RCC 7860 (cell line): Measurements from ENCODE around the gene KIF5A.

Experiments
- DNase-seq: peaks from one replicate; pipeline ENCODE4 v3.0.0-alpha.2; 2015; ENCODE audit warnings: low spot score
- FAIRE-seq: peaks from 2 replicates; lab custom pipeline; 2012; peaks lifted over from hg19 to GRCh38; lab: Jason Lieb, UNC

KIF5A gene

GRCh38 chr12:57604454-57604991 is 54.7 kb downstream of the KIF5A start, which contains the start of gene DTX3:
TSS of gene DTX3 (plus strand) at chr12:57604824. CDS start at chr12:57606518, 1,694 bp downstream.
- no peak for DNase-seq
- no peak for FAIRE-seq

GRCh38 chr12:57604992-57605810 is 55.4 kb downstream of the KIF5A start:
- FAIRE-seq = no peak
- DNase-seq = no peak

- FAIRE-seq (no peak), DNase-seq (no peak)
Measured at GRCh38 chr12:57605811-57606311, 56.0 kb downstream of the KIF5A start.

- FAIRE-seq = no peak
Measured at GRCh38 chr12:57606399-57606798, 56.6 kb downstream of the KIF5A start.

GRCh38 chr12:57606821-57607220 is 57.0 kb downstream of the KIF5A start:
- FAIRE-seq (no peak), DNase-seq (no peak)

More at GRCh38 chr12:57606399-57606798, 56.6 kb downstream of the KIF5A start:
- DNase-seq = no peak

GRCh38 chr12:57607958-57608663 is 58.3 kb downstream of the KIF5A start:
- DNase-seq = no peak
- FAIRE-seq = no peak

- FAIRE-seq = no peak
- no peak for DNase-seq
Measured at GRCh38 chr12:57609101-57609780, 59.4 kb downstream of the KIF5A start.

GRCh38 chr12:57609781-57610553 is 60.1 kb downstream of the KIF5A start:
- FAIRE-seq (no peak), DNase-seq (no peak)

GRCh38 chr12:57610554-57611107 is 60.8 kb downstream of the KIF5A start:
- DNase-seq (no peak), FAIRE-seq (no peak)

GRCh38 chr12:57611108-57611826 is 61.4 kb downstream of the KIF5A start, which contains the start of gene ARHGEF25:
TSS of gene ARHGEF25 (plus strand) at chr12:57611435. CDS start at chr12:57611895, 460 bp downstream.
- DNase-seq (no peak), FAIRE-seq (no peak)

- no peak for DNase-seq
- no peak for FAIRE-seq
Measured at GRCh38 chr12:57611827-57612710, 62.2 kb downstream of the KIF5A start.

GRCh38 chr12:57612711-57613426 is 63.0 kb downstream of the KIF5A start:
- FAIRE-seq (no peak), DNase-seq (no peak)

GRCh38 chr12:57613427-57614109 is 63.7 kb downstream of the KIF5A start:
- no peak for DNase-seq
- no peak for FAIRE-seq

- no peak for DNase-seq
- no peak for FAIRE-seq
Measured at GRCh38 chr12:57614178-57614947, 64.5 kb downstream of the KIF5A start.

GRCh38 chr12:57614948-57615500 is 65.2 kb downstream of the KIF5A start:
- no peak for DNase-seq
- no peak for FAIRE-seq

- DNase-seq (no peak), FAIRE-seq (no peak)
Measured at GRCh38 chr12:57615637-57616036, 65.8 kb downstream of the KIF5A start.
